NCI-H1694 (cell line): Measurements from ENCODE around the gene ANKRD63.

ENCODE experiments used
- DNase-seq: peaks from one replicate; lab custom pipeline; 2025; lab: John Stamatoyannopoulos, UW

Gene ANKRD63

GRCh38 chr15:40295877-40296560, 13.2 kb upstream of the ANKRD63 start:
- DNase-seq: no peak

- DNase-seq: no peak
These were observed 12.4 kb upstream of the ANKRD63 start for GRCh38 chr15:40295297-40295696.

DNA sequence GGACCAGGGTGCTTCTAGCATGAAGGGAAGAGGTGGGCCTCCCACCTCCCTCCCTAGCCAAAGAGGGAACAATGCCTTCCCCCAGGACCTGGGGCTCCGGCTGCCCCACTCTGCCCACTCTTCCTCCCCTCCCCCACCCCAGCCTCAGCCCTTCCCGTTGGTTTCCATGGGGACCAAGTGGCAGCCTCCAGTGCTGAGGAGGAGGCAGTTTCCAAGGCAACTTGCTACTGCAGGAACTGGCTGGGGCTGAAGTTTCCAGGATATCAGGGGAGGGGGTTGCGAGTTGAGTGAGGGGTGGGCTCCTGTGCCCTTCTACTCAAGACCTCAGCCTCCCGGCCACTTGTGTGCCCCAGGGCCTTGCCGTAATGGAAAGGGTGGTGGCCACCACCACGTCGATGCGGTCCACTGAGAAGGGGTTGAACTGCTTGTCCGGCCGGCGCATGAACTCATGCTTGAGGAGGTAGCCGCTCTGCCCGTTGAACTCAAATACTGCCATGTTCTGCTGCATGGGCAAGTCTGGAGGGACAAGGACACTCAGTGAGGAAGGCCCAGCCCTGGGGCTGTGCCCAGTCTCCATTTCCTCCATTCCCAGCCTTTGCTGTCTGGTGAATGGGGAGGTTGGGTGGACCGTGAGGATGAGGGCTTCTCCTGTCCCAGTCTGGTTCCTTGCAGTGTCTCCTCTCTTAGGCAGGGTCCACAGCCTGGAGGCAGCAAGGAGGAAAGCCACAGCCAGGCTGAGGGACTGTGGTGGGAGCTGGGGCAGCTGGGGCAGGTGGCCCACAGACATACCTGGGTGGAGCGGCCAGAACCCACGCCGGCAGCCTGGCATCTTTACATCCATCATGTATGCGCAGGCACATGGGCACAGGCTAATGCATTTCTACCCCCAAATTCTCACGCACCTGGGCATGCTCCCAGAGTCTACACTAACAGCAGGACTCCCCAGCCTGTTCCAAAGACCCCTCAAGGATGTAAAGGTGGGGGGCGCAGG, 11.3 kb upstream of the ANKRD63 start:
- DNase-seq: no peak

DNA sequence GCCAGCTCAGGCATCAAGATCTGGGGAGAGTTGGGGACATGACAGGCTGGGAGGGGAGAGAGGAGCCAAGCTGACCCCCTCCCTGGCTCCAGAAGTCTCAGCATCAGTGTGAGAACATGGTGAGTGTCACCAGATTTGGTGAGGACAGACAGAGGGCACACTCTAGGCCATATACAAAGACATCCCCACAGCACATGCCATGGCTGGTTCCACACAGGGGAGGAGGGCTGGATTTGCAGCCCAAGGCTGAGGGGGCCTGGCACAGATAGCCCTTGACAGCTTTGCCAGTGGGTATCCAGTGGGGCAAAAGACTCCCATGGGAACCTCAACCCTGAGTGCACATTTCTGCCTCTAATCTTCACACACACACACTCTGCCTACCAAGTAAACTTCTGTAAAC, 10.1 kb upstream of the ANKRD63 start:
- no peak for DNase-seq

DNA sequence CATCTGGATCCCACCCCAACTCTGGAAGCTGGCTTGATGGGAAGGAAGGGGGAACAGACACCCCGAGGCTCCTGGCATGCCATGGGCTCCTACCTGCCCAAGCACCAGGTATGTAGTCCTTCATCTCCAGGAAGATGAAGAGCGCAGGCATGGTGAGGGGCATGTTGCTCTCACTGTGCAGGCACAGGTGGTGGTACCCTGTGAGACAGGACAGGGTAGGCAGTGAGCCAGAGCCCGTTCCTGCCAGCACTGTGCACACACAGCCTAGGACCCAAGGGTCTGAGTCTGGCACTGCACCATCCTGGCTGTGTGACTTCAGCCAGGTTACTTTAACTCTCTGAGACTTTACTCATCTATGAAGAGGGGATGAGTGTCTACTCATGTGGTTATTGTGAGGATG, 9.4 kb upstream of the ANKRD63 start:
- no peak for DNase-seq

GRCh38 chr15:40290918-40291574, 8.2 kb upstream of the ANKRD63 start:
- no peak for DNase-seq

- DNase-seq: no peak
These were observed 7.7 kb upstream of the ANKRD63 start for GRCh38 chr15:40290545-40290917.

GRCh38 chr15:40289140-40289775, 6.4 kb upstream of the ANKRD63 start:
- no peak for DNase-seq

DNA sequence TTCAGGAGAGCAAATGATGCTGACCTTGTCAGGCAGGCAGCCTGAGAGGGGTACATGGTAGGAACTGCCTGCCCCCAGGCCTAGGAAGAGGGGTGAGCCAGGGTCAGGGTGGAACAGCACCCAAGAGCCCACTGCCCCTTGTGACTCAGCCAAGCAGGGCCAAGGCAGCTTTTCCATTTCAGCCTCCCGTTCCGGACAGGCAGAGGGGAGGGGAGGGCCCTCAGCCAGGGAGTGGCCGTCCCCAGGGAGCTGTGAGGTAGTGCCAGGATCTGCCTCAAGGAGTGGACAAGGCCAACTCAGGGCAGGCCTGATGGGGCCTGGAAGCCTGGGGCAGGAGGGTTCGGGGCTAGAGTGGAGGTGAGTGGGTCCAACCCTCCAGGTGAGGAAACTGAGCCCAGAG, 5.1 kb upstream of the ANKRD63 start:
- no peak for DNase-seq

DNA sequence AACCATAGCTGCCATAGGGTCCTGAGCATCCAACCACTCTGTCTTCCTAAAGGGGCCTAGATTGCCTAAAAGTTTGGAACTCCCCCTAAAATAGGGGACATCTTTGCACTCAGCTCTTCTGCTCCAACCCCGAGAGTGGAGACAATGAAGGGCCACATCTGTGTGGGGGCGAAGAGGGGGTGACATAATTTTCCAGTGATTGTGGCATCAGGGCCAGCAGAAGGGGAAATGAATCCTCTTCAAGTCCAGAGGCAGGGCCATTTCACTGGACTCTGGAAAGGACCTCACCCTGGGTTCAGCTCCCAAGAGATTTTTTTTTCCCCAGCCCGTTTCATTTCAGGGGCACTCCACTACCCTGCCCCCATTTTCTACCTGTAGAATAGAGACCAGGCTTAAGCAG, 4.6 kb upstream of the ANKRD63 start:
- no peak for DNase-seq

GRCh38 chr15:40286794-40287193, 3.9 kb upstream of the ANKRD63 start:
- DNase-seq: no peak

GRCh38 chr15:40286061-40286532, 3.2 kb upstream of the ANKRD63 start:
- DNase-seq: no peak

DNA sequence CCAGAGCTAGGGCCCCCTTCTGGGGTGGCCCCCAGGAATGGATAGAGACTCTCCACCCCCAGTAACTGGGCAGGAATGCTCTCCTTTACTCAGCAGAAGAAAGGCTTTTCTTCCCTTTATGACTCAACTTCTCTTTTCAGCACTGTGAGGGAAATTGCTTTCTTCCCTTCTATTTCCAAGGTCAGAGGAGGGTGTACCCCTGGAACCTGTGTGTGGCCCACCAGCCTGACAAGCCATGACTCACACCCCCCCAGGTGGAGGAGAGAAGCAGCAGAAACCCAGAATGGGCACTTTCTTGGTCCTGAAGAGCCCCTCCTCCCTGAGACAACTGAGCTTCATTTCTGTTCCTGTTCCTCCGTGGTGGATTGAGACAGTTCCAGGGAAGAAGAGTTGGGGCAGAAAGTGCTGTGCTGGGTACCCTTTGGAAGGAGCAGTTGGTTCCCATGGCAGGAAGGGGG, 2.7 kb upstream of the ANKRD63 start:
- DNase-seq: no peak

DNA sequence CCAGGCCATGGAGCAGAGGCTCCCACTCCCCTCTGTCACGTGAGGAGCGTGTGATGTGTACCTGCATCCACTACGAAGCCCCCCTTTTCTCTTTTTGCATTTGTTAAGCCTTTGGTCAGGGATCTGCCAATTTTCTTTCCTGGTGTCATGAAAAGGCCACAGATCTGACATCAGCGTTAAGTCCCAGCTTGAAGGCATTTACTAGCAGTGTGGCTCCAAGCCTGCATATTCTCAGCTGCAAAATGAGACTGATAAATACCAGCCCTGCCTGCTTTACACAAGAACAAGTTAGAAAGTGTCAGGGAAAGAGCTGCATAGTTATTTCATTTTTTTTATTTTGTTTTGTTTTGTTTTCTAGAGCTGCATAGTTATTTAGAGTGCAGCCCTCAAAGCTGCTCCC, 2.3 kb upstream of the ANKRD63 start:
- DNase-seq: no peak

DNA sequence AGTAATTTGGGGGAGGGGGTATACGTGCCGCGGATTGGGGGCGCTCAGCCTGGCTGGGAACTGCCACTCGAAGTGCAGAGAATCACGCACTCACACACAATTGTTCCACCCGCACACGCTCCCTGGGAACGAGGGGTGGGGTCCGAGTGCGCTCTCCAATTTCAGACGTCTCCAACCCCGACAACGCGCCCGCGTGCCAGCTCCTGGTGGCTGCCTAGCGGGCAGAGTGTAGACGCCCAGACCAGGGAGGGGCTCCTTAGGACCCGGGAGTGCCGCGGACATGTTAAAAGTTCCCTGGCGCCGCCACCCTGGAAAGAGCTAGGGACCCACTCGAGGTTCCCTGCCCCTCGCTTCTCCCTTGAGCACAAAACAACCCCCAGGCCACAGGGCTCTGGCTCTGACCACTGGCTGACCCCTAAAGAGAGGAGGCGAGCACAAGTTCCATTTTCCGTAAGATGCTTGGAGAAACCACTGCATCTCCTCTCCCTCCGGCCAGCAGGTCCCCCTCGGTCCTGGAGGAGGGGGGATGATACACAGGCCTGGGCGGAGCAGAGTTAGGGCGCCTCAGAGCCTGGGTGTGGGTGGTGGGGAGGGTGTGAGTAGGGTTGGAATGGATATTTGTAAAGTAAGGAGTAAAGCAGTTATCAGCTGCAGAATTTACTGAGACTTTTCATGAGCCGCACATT, 894 bp upstream of the ANKRD63 start:
- DNase-seq: no peak

- DNase-seq: no peak
These were observed 556 bp downstream of the ANKRD63 start for GRCh38 chr15:40282147-40282868.

DNA sequence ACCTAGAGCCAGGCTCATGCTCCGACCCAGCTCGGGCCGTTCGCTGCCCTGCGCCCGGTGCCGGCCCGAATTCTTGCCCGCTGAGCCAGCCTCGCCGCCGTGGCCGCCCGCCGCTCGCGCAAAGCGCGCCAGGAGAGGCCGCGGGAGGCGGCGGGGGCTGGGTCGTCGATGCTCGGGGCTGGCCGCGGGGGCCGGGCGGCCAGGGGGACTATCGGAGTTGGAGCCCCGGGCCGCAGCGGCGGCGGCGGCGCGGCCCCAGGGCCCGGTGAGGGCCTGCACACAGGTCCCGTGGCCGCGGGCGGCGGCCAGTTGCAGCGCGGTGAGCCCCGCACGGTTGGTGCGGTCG, 1.1 kb downstream of the ANKRD63 start:
- DNase-seq: no peak

- no peak for DNase-seq
These were observed 1.6 kb downstream of the ANKRD63 start for GRCh38 chr15:40281057-40281800.

GRCh38 chr15:40280260-40281056, 2.4 kb downstream of the ANKRD63 start:
- DNase-seq: no peak
